ENCODE measurements around the gene PLXNA4. TPM values are rescaled to one million over a fixed set of nuclear protein-coding genes. Genes with fewer than 3 reads are reported as not detected.

PLXNA4 gene
- total RNA-seq, 1 experiment from 2014 or later: 0.02 TPM

- no peak for DNase-seq (ENCODE audit: extremely low read depth, low read depth)
Observed at GRCh38 chr7:132291481-132291880, 284.8 kb downstream of the PLXNA4 start.

- no peak for DNase-seq (ENCODE audit: extremely low read depth, low read depth)
Observed at GRCh38 chr7:132290021-132290420, 286.2 kb downstream of the PLXNA4 start.

- no peak for DNase-seq (ENCODE audit: extremely low read depth, low read depth)
Observed at GRCh38 chr7:132286836-132287235, 289.4 kb downstream of the PLXNA4 start.

GRCh38 chr7:132280335-132280734 is 295.9 kb downstream of the PLXNA4 start:
- no peak for DNase-seq (ENCODE audit: extremely low read depth, low read depth)

- DNase-seq (ENCODE audit: extremely low read depth, low read depth): no peak
Observed at GRCh38 chr7:132279718-132280117, 296.6 kb downstream of the PLXNA4 start.

- no peak for DNase-seq (ENCODE audit: extremely low read depth, low read depth)
Observed at GRCh38 chr7:132276976-132277725, 299.1 kb downstream of the PLXNA4 start.

- no peak for DNase-seq (ENCODE audit: extremely low read depth, low read depth)
Observed at GRCh38 chr7:132276234-132276630, 300.0 kb downstream of the PLXNA4 start.

- no peak for DNase-seq (ENCODE audit: extremely low read depth, low read depth)
Observed at GRCh38 chr7:132275416-132276233, 300.6 kb downstream of the PLXNA4 start.

GRCh38 chr7:132272763-132273371 is 303.4 kb downstream of the PLXNA4 start:
- no peak for DNase-seq (ENCODE audit: extremely low read depth, low read depth)

- peak; percentile 7 for DNase-seq (ENCODE audit: extremely low read depth, low read depth)
Observed at GRCh38 chr7:132270517-132270916, 305.8 kb downstream of the PLXNA4 start.

- DNase-seq (ENCODE audit: extremely low read depth, low read depth): no peak
Observed at GRCh38 chr7:132269718-132270117, 306.6 kb downstream of the PLXNA4 start.

GRCh38 chr7:132263151-132263550 is 313.1 kb downstream of the PLXNA4 start:
- no peak for DNase-seq (ENCODE audit: extremely low read depth, low read depth)

- DNase-seq (ENCODE audit: extremely low read depth, low read depth): no peak
Observed at GRCh38 chr7:132262160-132262470, 314.2 kb downstream of the PLXNA4 start.

GRCh38 chr7:132261327-132262159 is 314.7 kb downstream of the PLXNA4 start:
- DNase-seq (ENCODE audit: extremely low read depth, low read depth): no peak

GRCh38 chr7:132258231-132258630 is 318.0 kb downstream of the PLXNA4 start:
- no peak for DNase-seq (ENCODE audit: extremely low read depth, low read depth)

GRCh38 chr7:132257253-132257652 is 319.0 kb downstream of the PLXNA4 start:
- no peak for DNase-seq (ENCODE audit: extremely low read depth, low read depth)

GRCh38 chr7:132256721-132257212 is 319.5 kb downstream of the PLXNA4 start:
- DNase-seq (ENCODE audit: extremely low read depth, low read depth): no peak

- no peak for DNase-seq (ENCODE audit: extremely low read depth, low read depth)
Observed at GRCh38 chr7:132255898-132256297, 320.4 kb downstream of the PLXNA4 start.

GRCh38 chr7:132255115-132255797 is 321.0 kb downstream of the PLXNA4 start:
- no peak for DNase-seq (ENCODE audit: extremely low read depth, low read depth)

- DNase-seq (ENCODE audit: extremely low read depth, low read depth): no peak
Observed at GRCh38 chr7:132254455-132254854, 321.8 kb downstream of the PLXNA4 start.
